GM12873 (cell line): ENCODE measurements around the gene GLIPR2.

Source experiments
- CTCF ChIP-seq: IDR thresholded peaks from 2 replicates; pipeline ENCODE4 v1.5.1; 2012; ENCODE audit warnings: low read depth, mild to moderate bottlenecking, moderate library complexity, low read length, control low read depth; ENCODE audit not compliant: insufficient read depth; ENCODE audit errors: missing control alignments

The GLIPR2 gene

GRCh38 chr9:36136272-36136893 is at the start of gene GLIPR2:
GLIPR2 (plus strand) TSS chr9:36136733; CDS start chr9:36136779, 46 bp downstream.
- peak; percentile 23 for TF ChIP-seq CTCF

- no peak for TF ChIP-seq CTCF
Observed at GRCh38 chr9:36088020-36088419, 48.5 kb upstream of the GLIPR2 start.

- TF ChIP-seq CTCF = no peak
Observed at GRCh38 chr9:36091026-36091953, 45.2 kb upstream of the GLIPR2 start.

GRCh38 chr9:36092014-36092413 is 44.5 kb upstream of the GLIPR2 start:
- no peak for TF ChIP-seq CTCF

- TF ChIP-seq CTCF = no peak
Observed at GRCh38 chr9:36092509-36093215, 43.9 kb upstream of the GLIPR2 start.

- no peak for TF ChIP-seq CTCF
Observed at GRCh38 chr9:36093384-36093783, 43.1 kb upstream of the GLIPR2 start.

- TF ChIP-seq CTCF = no peak
Observed at GRCh38 chr9:36099718-36100117, 36.8 kb upstream of the GLIPR2 start.
